Stimulated activated naive CD8-positive, alpha-beta T cell treated with anti-CD3 and anti-CD28 coated beads, Interleukin-15, Interleukin-2, amounts not matched to agents 100 ng/mL and 50 ng/mL, for 24 hours (primary cell): ENCODE measurements around the gene TIMM22.
A peak's percentile ranks its signal among the peaks of the same experiment; 100 is the strongest.
"Not testable (repeated sequence)": the region's sequence is repeated elsewhere in the genome, so short reads cannot be mapped to it uniquely, and the experiment has no call there.

Experiments
- H3K27ac Mint-ChIP-seq: one replicate; pipeline ENCODE4 v1.8.0; 2021; ENCODE audit warnings: mild to moderate bottlenecking, mixed read lengths
- H3K27me3 Mint-ChIP-seq: one replicate; pipeline ENCODE4 v1.8.0; 2021; ENCODE audit warnings: mixed read lengths
- H3K36me3 Mint-ChIP-seq: one replicate; pipeline ENCODE4 v1.8.0; 2021; ENCODE audit warnings: low read depth, mixed read lengths
- H3K4me1 Mint-ChIP-seq: one replicate; pipeline ENCODE4 v1.8.0; 2021; ENCODE audit warnings: low read depth, mixed read lengths
- H3K4me3 Mint-ChIP-seq: one replicate; pipeline ENCODE4 v1.8.0; 2021; ENCODE audit warnings: mild to moderate bottlenecking, mixed read lengths
- H3K9me3 Mint-ChIP-seq: one replicate; pipeline ENCODE4 v1.8.0; 2021; ENCODE audit warnings: mixed read lengths

The TIMM22 gene

DNA sequence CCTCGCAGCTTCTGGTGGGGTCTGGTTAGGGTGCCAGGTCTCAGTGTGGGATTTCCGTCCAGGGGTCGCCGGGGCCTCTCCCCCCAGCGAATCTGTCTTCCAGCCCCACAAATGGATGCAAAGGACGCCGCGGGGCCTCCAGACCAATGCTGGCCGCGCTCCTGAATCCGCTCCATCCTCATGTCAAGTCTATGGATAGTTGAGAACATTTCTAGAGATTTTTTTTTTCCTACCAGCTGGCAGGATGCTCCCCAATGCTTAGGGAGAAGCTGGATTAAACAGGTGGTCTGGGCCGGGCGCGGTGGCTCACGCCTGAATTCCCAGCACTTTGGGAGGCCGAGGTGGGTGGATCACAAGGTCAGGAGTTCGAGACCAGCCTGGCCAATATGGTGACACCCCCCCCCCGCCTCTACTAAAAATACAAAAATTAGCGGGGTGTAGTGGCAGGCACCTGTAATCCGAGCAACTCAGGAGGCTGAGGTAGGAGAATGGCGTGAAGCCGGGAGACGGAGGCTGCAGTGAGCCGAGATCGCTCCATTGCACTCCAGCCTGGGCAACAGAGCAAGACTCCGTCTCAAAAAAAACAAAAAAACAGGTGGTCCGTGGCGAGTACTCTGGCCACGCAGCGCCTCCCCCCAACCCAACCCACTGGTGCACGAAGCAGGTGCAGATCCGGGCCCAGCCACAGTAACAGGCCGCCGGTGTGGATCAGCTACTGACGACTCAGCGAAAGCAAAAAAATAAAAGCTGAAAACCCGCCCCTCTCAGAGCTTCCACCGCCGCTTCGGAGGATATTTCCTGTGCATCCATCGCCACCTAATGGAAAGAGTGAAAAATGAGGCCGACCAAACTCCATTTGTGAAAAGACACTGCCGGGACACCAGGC is 16.3 kb upstream of the TIMM22 start:
- H3K4me1 Mint-ChIP-seq, result peaks cover 17% of the 10 kb centered on the region
- H3K4me3 Mint-ChIP-seq, result peak overlapping the region; percentile 70
- no peaks in the 10 kb centered on the region for H3K36me3 Mint-ChIP-seq
- H3K27ac Mint-ChIP-seq, result peak overlapping the region; percentile 52
- peaks cover 27% of the 10 kb centered on the region for H3K27me3 Mint-ChIP-seq
- no peaks in the 10 kb centered on the region for H3K9me3 Mint-ChIP-seq

- H3K27me3 Mint-ChIP-seq, result peaks cover 21% of the 10 kb centered on the region
- H3K27ac Mint-ChIP-seq, result no peak overlapping the region
- peak overlapping the region; percentile 51 for H3K4me3 Mint-ChIP-seq
- H3K4me1 Mint-ChIP-seq, result peaks cover 17% of the 10 kb centered on the region
- no peaks in the 10 kb centered on the region for H3K36me3 Mint-ChIP-seq
- no peaks in the 10 kb centered on the region for H3K9me3 Mint-ChIP-seq
Observed at GRCh38 chr17:981292-981658, 15.7 kb upstream of the TIMM22 start.

DNA sequence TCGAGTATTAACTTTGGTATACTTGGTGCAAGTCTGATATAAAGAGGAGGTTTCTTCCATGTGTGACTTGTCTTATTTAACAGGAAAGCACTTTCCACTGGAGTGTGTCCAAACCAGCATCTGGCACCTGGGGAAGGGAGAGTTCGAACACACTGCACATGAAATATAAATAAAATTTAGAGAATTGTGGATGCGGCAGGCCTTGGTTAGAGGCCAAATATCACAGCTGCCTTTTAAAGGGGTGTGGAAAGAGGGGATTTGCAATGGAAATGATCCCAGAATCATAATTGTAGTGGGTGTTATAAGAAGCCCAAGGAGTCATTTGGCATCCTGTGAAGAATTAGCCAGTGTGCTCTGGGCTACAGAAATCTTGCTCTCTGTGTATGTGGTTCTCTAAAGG is 13.0 kb upstream of the TIMM22 start:
- no peak overlapping the region for H3K27ac Mint-ChIP-seq
- no peak overlapping the region for H3K4me3 Mint-ChIP-seq
- H3K27me3 Mint-ChIP-seq, result no peaks in the 10 kb centered on the region
- no peaks in the 10 kb centered on the region for H3K36me3 Mint-ChIP-seq
- H3K4me1 Mint-ChIP-seq, result peaks cover 10% of the 10 kb centered on the region
- no peaks in the 10 kb centered on the region for H3K9me3 Mint-ChIP-seq

GRCh38 chr17:986322-986929 is 10.5 kb upstream of the TIMM22 start:
- Mint-ChIP-seq H3K27ac (no peak overlapping the region), H3K4me3 (no peak overlapping the region), H3K9me3 (no peaks in the 10 kb centered on the region), H3K4me1 (no peaks in the 10 kb centered on the region), H3K27me3 (no peaks in the 10 kb centered on the region), H3K36me3 (no peaks in the 10 kb centered on the region)

DNA sequence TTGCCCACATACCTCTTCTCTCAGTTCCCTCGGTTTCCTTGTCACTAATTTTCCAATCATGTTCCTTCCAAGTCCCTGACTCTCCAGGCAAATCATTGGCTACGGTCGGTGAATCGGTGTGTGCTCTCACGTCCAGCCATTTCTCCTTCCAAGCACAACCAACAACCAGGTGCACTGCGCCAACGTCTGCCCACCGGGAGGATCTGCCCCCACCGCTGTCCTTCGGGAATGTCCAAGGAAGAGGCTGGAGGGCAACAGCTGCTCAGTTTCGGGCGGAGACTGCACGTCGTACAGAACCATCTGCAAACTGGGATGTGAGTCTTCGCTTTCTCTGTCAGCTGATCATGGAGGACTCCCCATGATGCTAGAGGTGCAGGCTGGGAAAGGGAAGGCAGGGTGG is 9.0 kb upstream of the TIMM22 start:
- H3K4me1 Mint-ChIP-seq, result no peaks in the 10 kb centered on the region
- H3K36me3 Mint-ChIP-seq, result no peaks in the 10 kb centered on the region
- H3K4me3 Mint-ChIP-seq, result no peak overlapping the region
- H3K9me3 Mint-ChIP-seq, result no peaks in the 10 kb centered on the region
- no peaks in the 10 kb centered on the region for H3K27me3 Mint-ChIP-seq
- no peak overlapping the region for H3K27ac Mint-ChIP-seq

DNA sequence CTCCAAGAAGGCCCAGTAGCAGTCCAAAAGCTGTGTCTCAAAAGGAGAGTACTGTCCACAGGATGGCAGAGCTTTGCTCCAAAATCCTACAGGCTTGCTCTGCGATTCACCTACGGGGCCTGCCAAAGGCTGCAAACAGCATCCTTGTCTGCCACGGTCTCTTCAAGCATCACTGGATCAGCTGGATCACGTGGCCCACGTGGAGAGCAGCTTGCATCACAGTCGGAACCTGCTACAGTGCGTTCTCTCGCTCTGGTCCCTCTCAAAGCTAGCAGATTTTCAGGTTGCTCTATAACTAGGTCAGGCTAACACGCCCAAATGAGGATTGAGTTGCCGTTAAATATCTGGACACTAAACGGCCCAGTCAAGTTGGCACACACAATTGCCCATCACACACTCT is 8.4 kb upstream of the TIMM22 start:
- H3K36me3 Mint-ChIP-seq, result no peaks in the 10 kb centered on the region
- no peak overlapping the region for H3K4me3 Mint-ChIP-seq
- H3K27me3 Mint-ChIP-seq, result no peaks in the 10 kb centered on the region
- no peak overlapping the region for H3K27ac Mint-ChIP-seq
- no peaks in the 10 kb centered on the region for H3K4me1 Mint-ChIP-seq
- peaks cover 6% of the 10 kb centered on the region for H3K9me3 Mint-ChIP-seq

DNA sequence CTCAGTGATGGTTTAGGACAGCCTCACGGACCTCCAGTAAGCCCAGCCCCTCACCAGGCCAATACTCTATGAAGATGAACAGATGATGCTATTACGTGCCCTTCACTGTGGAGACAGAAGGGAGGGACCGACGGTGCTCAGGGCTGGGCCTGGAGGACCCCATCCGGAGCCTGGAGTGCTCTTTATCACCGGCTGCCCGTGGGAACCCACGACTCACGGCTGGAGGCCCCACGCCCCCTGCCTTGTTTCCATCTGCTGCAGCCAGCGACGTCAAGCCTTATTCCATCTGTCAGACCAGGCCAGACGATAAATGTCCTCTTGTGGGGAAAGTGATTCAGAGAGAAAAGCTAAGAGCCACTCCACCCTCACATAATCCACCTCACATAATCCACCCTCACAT is 4.0 kb upstream of the TIMM22 start:
- Mint-ChIP-seq H3K36me3 (no peaks in the 10 kb centered on the region), H3K27ac (no peak overlapping the region), H3K4me1 (peaks cover 9% of the 10 kb centered on the region), H3K27me3 (no peaks in the 10 kb centered on the region), H3K9me3 (peaks cover 9% of the 10 kb centered on the region), H3K4me3 (no peak overlapping the region)

DNA sequence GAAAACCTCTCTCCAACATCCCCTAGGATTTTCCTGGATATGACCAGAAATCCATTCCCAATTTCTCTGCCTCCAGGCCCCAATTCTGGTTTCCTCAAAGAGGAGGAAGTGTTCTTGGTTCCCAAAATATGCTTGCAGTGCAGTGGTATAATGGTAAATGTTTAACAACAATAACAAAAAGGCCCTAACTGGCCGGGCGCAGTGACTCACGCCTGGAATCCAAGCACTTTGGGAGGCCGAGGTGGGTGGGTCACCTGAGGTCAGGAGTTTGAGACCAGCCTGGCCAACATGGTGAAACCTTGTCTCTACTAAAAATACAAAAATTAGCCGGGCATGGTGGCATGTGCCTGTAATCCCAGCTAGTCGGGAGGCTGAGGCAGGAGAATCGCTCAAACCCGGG is 1.6 kb upstream of the TIMM22 start:
- not testable (repeated sequence) for H3K27me3 Mint-ChIP-seq, H3K4me3 Mint-ChIP-seq, H3K27ac Mint-ChIP-seq, H3K9me3 Mint-ChIP-seq
- Mint-ChIP-seq H3K4me1 (peaks cover 27% of the 10 kb centered on the region), H3K36me3 (peaks cover 14% of the 10 kb centered on the region)

DNA sequence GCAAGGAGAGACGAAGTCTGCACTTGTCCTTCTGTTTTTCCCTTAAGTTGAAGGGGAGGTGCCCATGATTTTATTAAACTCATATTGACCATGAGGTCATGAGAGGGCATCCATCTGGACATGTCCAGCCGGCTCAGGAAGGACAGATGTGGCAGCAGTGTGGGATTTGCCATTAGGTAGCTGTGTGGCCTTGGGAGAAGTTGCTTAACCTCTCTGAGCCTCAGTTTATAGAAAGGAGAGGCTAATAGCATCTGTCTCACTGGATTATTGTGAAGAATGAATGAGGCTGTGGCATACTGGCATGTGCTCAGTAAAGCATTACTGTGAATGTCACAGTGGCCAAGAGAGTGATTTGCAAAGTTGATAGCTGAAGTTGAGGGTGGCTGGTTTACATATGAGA is 1.2 kb downstream of the TIMM22 start:
- H3K4me1 Mint-ChIP-seq, result peaks cover 31% of the 10 kb centered on the region

DNA sequence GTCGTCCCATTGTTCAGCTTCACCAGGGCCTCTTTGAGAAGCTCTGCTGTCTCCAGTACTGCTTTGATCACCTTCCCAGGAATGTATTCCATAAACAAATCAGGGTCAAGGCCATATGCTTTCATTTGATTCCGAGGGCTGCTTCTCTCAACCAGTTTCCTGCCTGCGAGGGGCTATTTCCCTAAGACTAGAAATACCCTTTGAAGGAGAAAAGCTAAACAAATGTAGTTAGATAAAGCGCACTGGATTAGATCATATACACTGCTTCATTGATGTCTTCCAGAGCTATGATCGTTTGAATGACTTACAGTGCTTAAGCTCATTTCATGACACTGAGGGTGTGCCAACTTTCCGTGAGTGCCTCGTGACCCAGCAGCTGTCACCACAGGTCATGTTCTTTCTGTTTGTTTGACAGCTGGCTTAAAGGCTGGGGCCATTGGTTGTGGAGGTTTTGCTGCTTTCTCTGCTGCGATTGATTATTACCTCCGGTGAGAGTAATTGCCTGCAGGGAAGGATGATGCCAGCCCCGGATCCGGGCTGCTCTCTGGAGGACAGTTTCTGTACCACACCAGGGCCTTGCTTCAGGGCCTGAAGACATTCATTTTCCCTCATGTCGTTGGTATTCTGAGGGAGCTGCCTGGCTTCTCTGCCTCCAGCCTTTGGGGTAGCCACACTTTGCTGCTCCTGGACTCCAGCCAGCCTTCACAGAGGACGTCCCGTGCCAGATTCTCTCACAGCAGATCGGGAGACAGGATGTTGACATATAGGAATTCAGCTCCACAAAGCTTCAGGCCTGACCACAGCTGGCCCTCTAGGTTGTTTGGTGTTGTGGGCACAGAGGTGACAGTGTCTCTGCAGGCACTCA is 3.9 kb downstream of the TIMM22 start:
- Mint-ChIP-seq H3K27me3 (no peaks in the 10 kb centered on the region), H3K4me3 (no peak overlapping the region), H3K36me3 (peaks cover 50% of the 10 kb centered on the region), H3K4me1 (peaks cover 41% of the 10 kb centered on the region), H3K27ac (peak overlapping the region; percentile 40), H3K9me3 (no peaks in the 10 kb centered on the region)

More for the DNA sequence above, 1.2 kb downstream of the TIMM22 start:
- peaks cover 8% of the 10 kb centered on the region for H3K9me3 Mint-ChIP-seq
- H3K27ac Mint-ChIP-seq, result peak overlapping the region; percentile 100
- peaks cover 37% of the 10 kb centered on the region for H3K36me3 Mint-ChIP-seq
- H3K27me3 Mint-ChIP-seq, result no peaks in the 10 kb centered on the region
- peak overlapping the region; percentile 96 for H3K4me3 Mint-ChIP-seq

GRCh38 chr17:1001640-1002411 is 4.9 kb downstream of the TIMM22 start:
- H3K4me3 Mint-ChIP-seq, result no peak overlapping the region
- peaks cover 39% of the 10 kb centered on the region for H3K4me1 Mint-ChIP-seq
- no peaks in the 10 kb centered on the region for H3K27me3 Mint-ChIP-seq
- peak overlapping the region; percentile 18 for H3K27ac Mint-ChIP-seq
- no peaks in the 10 kb centered on the region for H3K9me3 Mint-ChIP-seq
- H3K36me3 Mint-ChIP-seq, result peaks cover 50% of the 10 kb centered on the region

DNA sequence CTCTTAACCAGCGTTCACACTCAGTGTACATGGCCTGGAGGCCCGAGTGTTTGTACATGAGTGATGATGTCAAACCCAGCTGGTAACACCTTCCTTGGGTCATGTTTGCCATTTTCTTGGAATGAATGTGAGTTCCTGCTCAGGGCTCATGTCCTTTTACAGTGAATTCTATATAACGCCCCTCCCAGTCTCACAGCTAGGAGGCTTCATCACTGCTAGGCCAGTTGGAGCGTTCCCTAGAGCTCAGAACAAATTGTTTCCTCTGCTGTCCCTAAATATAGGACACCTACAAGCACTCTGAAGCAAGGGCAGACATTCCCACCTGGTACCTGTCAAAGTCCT is 5.5 kb downstream of the TIMM22 start:
- Mint-ChIP-seq H3K27me3 (no peaks in the 10 kb centered on the region), H3K27ac (peak overlapping the region; percentile 18), H3K4me1 (peaks cover 36% of the 10 kb centered on the region), H3K4me3 (no peak overlapping the region), H3K36me3 (peaks cover 50% of the 10 kb centered on the region), H3K9me3 (no peaks in the 10 kb centered on the region)

- Mint-ChIP-seq H3K9me3 (no peaks in the 10 kb centered on the region), H3K4me3 (no peak overlapping the region), H3K4me1 (peaks cover 32% of the 10 kb centered on the region), H3K36me3 (peaks cover 50% of the 10 kb centered on the region), H3K27ac (no peak overlapping the region), H3K27me3 (no peaks in the 10 kb centered on the region)
Observed at GRCh38 chr17:1002771-1003555, 6.0 kb downstream of the TIMM22 start.

GRCh38 chr17:1003633-1003971 is 6.7 kb downstream of the TIMM22 start:
- Mint-ChIP-seq H3K4me3 (no peak overlapping the region), H3K36me3 (peaks cover 47% of the 10 kb centered on the region), H3K27ac (no peak overlapping the region), H3K27me3 (no peaks in the 10 kb centered on the region), H3K4me1 (peaks cover 26% of the 10 kb centered on the region), H3K9me3 (no peaks in the 10 kb centered on the region)
